Measurements from ENCODE around the gene FDXACB1.
A peak's percentile ranks its signal among the peaks of the same experiment; 100 is the strongest.
"Not testable (repeated sequence)": the region's sequence is repeated elsewhere in the genome, so short reads cannot be mapped to it uniquely, and the experiment has no call there.

FDXACB1 gene

GRCh38 chr11:111910676-111911562, 32.0 kb upstream of the FDXACB1 start:
- DNase-seq = no peak

GRCh38 chr11:111909378-111909777, 30.4 kb upstream of the FDXACB1 start:
- no peak for DNase-seq

- DNase-seq = no peak
Observed at GRCh38 chr11:111908639-111909305, 29.8 kb upstream of the FDXACB1 start.

- no peak for DNase-seq
Observed at GRCh38 chr11:111906680-111907079, 27.7 kb upstream of the FDXACB1 start.

GRCh38 chr11:111905411-111905810, 26.4 kb upstream of the FDXACB1 start:
- no peak for DNase-seq

- no peak for DNase-seq
Observed at GRCh38 chr11:111886844-111887243, 7.9 kb upstream of the FDXACB1 start.

- no peak for DNase-seq
Observed at GRCh38 chr11:111886032-111886431, 7.1 kb upstream of the FDXACB1 start.

GRCh38 chr11:111885053-111885452, 6.1 kb upstream of the FDXACB1 start:
- not testable (repeated sequence) for DNase-seq

GRCh38 chr11:111882202-111882601, 3.2 kb upstream of the FDXACB1 start:
- DNase-seq = no peak

GRCh38 chr11:111879637-111879960, 634 bp upstream of the FDXACB1 start:
- DNase-seq = no peak

GRCh38 chr11:111878385-111878848, 548 bp downstream of the FDXACB1 start:
- DNase-seq = no peak

- no peak for DNase-seq
Observed at GRCh38 chr11:111871693-111872161, 7.2 kb downstream of the FDXACB1 start.

- peak; percentile 97 for DNase-seq
Observed at GRCh38 chr11:111870886-111871692, 7.9 kb downstream of the FDXACB1 start, which contains the start of gene ALG9. TSS of gene ALG9 (minus strand) at chr11:111871581. CDS start at chr11:111871482, 99 bp downstream.

- DNase-seq = no peak
Observed at GRCh38 chr11:111870522-111870885, 8.5 kb downstream of the FDXACB1 start.

GRCh38 chr11:111870113-111870512, 8.9 kb downstream of the FDXACB1 start:
- no peak for DNase-seq

GRCh38 chr11:111860257-111860656, 18.7 kb downstream of the FDXACB1 start:
- no peak for DNase-seq

GRCh38 chr11:111855506-111855905, 23.5 kb downstream of the FDXACB1 start:
- no peak for DNase-seq

- DNase-seq = no peak
Observed at GRCh38 chr11:111852103-111852502, 26.9 kb downstream of the FDXACB1 start.

- DNase-seq = no peak
Observed at GRCh38 chr11:111851636-111852035, 27.3 kb downstream of the FDXACB1 start.

GRCh38 chr11:111851067-111851466, 27.9 kb downstream of the FDXACB1 start:
- DNase-seq = no peak

- no peak for DNase-seq
Observed at GRCh38 chr11:111849631-111850030, 29.3 kb downstream of the FDXACB1 start.

GRCh38 chr11:111846636-111847035, 32.3 kb downstream of the FDXACB1 start:
- DNase-seq = no peak

- no peak for DNase-seq
Observed at GRCh38 chr11:111846063-111846462, 32.9 kb downstream of the FDXACB1 start.

Data from right kidney (tissue), 1 donor.